HG02610 (cell line): ENCODE measurements around the gene VCAN.
"Not testable (repeated sequence)": the region's sequence is repeated elsewhere in the genome, so short reads cannot be mapped to it uniquely, and the experiment has no call there.

ENCODE experiments used
- ATAC-seq: cut with Tn5 transposase; IDR thresholded peaks from one replicate; pipeline ENCODE4 v1.9.1; 2021; ENCODE audit warnings: mild to moderate bottlenecking, moderate library complexity; ENCODE audit not compliant: unreplicated experiment

The VCAN gene

GRCh38 chr5:83471405-83472212 is at the start of gene VCAN:
Gene VCAN (plus strand): TSS chr5:83471744. CDS start chr5:83483519, 11,775 bp downstream.
- no peak for ATAC-seq

GRCh38 chr5:83422284-83422683 is 49.3 kb upstream of the VCAN start:
- ATAC-seq: no peak

- peak; percentile 80 for ATAC-seq
Observed at GRCh38 chr5:83426855-83427254, 44.7 kb upstream of the VCAN start.

- no peak for ATAC-seq
Observed at GRCh38 chr5:83428126-83428525, 43.4 kb upstream of the VCAN start.

GRCh38 chr5:83428890-83429289 is 42.7 kb upstream of the VCAN start:
- no peak for ATAC-seq

GRCh38 chr5:83430130-83431010 is 41.2 kb upstream of the VCAN start:
- ATAC-seq: peak; percentile 59

GRCh38 chr5:83433891-83434290 is 37.7 kb upstream of the VCAN start:
- no peak for ATAC-seq

- no peak for ATAC-seq
Observed at GRCh38 chr5:83434946-83435345, 36.6 kb upstream of the VCAN start.

- ATAC-seq: no peak
Observed at GRCh38 chr5:83436276-83436675, 35.3 kb upstream of the VCAN start.

- not testable (repeated sequence) for ATAC-seq
Observed at GRCh38 chr5:83437697-83438096, 33.8 kb upstream of the VCAN start.

- no peak for ATAC-seq
Observed at GRCh38 chr5:83440826-83441225, 30.7 kb upstream of the VCAN start.

GRCh38 chr5:83441747-83442146 is 29.8 kb upstream of the VCAN start:
- no peak for ATAC-seq

GRCh38 chr5:83443534-83443933 is 28.0 kb upstream of the VCAN start:
- ATAC-seq: no peak

GRCh38 chr5:83444445-83444844 is 27.1 kb upstream of the VCAN start:
- no peak for ATAC-seq

- no peak for ATAC-seq
Observed at GRCh38 chr5:83446253-83446947, 25.1 kb upstream of the VCAN start.

GRCh38 chr5:83447533-83447932 is 24.0 kb upstream of the VCAN start:
- no peak for ATAC-seq

GRCh38 chr5:83450183-83450966 is 21.2 kb upstream of the VCAN start:
- no peak for ATAC-seq

- no peak for ATAC-seq
Observed at GRCh38 chr5:83450967-83451248, 20.6 kb upstream of the VCAN start.

GRCh38 chr5:83451955-83452354 is 19.6 kb upstream of the VCAN start:
- no peak for ATAC-seq

GRCh38 chr5:83453937-83454336 is 17.6 kb upstream of the VCAN start:
- ATAC-seq: no peak

GRCh38 chr5:83464261-83464660 is 7.3 kb upstream of the VCAN start:
- no peak for ATAC-seq
